Stimulated activated CD4-positive, alpha-beta T cell treated with anti-CD3 and anti-CD28 coated beads, Interleukin-1b, Interleukin-23, amount 100 ng/mL, for 4 hours (primary cell): ENCODE results near the gene CNTF.

ENCODE experiments used
- DNase-seq, 2 donors: peaks; one replicate each; pipeline ENCODE4 v3.0.0-alpha.2; 2020; ENCODE audit warnings: low read depth in 2 of 2

CNTF gene

DNA sequence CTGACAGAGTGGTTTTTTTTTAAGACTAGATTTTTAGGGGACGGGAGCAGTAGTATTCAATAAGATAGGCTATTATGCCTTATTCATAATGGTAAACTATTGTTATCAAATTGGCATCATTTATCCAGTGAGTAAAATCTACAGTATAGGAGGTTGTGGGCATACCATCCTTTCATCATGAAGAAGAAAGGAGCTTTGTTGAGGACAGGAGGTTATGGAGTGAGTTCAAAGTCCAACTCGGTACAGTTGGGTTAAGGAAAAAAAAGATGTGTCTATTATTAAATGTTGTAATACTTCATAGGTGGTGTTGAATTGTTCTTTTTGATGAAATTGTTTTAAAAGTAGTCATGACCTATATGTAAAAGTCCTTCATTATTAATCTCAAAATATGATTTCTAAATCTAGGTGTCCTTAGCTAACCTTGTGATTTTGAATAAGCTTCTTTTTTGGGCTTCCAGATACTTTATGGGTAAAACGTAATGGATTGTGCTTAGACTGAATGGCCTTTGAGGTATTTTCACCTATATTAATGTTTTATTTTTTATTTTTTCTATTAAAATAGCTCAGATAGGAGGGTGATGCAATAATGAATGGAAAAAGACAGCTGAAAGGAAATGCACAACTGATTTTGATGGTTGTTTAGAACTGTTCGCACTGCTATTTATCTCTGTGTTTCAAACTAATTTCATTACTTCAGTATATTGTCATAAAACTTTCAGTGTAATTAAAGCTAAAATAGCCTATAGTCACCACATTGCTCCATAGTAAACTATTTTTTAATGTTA lies 15.3 kb upstream of the CNTF start:
- DNase-seq = no peak

- DNase-seq = no peak
These were observed 14.1 kb upstream of the CNTF start for GRCh38 chr11:58608331-58608730.

DNA sequence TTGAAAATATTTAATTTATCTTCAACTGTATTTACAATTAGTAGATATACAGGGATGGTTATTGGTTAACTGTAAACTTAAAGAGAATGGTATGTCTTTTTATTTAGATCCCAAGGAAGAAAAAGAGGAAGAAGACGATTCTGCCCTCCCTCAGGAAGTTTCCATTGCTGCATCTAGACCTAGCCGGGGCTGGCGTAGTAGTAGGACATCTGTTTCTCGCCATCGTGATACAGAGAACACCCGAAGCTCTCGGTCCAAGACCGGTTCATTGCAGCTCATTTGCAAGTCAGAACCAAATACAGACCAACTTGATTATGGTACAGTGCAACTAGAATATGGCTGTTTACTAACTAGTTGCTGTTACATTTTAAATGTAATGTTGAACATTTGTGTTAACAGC lies 12.7 kb upstream of the CNTF start:
- no peak for DNase-seq

DNA sequence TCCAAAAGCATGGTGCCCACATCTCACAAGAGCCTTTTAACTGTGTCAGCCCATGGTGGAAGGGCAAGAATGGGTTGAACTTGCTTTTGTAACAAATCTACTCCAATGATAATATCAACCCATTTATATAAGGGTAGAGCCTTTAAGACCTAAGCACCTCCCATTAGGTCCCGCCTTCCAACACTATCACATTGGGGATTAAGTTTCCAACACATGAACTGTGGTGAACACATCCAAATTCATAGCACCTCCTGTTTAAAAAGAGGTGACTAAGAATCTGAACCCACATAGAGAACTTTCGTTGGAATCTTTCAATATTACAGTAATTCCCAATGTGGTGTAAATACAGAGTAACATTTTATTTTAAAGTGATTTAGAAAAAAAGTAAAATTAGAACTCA lies 9.2 kb upstream of the CNTF start:
- DNase-seq = no peak

- DNase-seq = no peak
These were observed 6.9 kb upstream of the CNTF start for GRCh38 chr11:58615559-58615958.

DNA sequence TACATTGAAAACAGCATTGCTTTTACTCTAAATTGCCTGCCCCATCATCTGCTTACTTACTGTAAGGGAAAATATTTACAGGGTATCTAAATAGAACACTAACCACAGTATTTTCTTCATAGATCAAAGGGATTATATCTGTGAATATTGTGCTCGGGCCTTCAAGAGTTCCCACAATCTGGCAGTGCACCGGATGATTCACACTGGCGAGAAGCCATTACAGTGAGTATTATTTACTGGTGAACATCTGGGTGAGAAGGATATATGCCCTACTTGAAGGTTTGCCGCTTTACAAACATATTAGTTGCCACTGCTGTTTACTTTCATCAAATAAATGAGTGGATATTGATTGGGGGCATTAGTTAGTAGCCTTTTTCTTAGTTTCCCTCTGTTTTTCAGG lies 5.9 kb upstream of the CNTF start:
- DNase-seq = no peak

- no peak for DNase-seq
These were observed 4.4 kb upstream of the CNTF start for GRCh38 chr11:58617976-58618557.

- no peak for DNase-seq
These were observed 741 bp upstream of the CNTF start for GRCh38 chr11:58621586-58622262.

- no peak for DNase-seq
These were observed 2.6 kb downstream of the CNTF start for GRCh38 chr11:58625086-58625485.

GRCh38 chr11:58625826-58626460 lies 3.5 kb downstream of the CNTF start:
- DNase-seq = no peak

DNA sequence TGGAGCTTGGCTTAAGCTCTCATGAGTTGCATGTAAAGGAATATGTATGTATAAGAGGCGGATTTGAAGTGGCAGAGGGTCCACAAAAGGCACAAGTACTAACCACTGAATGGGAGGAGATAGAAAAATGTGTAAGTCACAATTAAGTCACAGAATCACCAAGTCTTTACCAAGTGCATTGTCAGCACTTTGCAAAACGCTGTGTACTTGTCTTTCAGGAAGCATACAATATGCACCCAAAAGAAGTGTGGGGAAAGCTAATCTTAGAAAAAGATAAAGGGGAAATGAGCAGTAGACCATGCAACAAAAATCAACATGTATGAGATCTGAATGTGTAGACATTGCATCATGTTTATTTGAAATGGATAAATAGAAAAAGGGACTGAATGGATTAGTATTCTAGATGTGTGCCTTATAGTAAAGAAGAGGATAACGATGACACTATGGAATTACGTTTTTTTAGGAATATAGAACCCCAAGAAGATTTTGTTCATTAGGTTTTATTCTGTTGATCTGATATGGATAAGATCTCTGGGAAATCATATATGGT lies 4.5 kb downstream of the CNTF start:
- no peak for DNase-seq

DNA sequence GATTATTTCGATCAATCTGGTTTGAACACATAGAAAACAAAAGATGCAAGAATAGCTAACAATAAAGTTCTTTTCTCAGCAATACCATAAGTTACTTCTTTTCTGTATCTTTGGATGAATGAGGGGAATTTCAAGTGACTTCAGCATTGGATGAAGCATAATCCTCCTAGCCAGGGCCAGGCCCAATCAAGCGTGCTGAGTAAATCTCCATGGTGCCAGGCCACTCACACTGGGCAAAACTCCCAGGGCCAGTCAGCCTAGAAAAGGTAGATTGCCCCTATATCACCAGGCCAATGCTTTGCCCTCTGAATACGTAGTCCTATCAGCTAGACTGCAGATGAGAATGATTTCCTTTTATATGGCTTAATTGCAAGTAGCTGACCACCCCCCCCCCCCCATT lies 6.0 kb downstream of the CNTF start:
- DNase-seq = no peak

GRCh38 chr11:58629857-58630256 lies 7.4 kb downstream of the CNTF start:
- no peak for DNase-seq

GRCh38 chr11:58631378-58631777 lies 8.9 kb downstream of the CNTF start:
- no peak for DNase-seq

GRCh38 chr11:58632510-58632909 lies 10.0 kb downstream of the CNTF start:
- no peak for DNase-seq

DNA sequence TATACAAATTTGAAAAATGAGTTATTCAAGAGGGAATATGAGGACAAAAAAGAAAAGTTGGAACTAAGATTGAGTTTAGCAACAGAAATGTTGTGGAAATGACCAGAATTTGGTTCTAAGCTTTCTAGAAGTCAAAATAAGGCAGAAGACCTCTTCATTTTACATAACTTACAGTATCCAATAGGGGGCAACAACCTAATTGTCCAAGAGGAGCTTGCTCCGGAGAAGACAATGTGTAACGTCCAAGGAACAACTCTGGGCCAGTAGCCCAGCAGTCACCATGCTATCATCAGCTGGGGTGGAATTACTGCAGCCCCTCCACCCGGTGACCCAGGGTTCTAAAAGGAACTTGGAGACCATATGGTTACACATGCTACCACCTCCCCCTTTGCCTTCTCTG lies 14.1 kb downstream of the CNTF start:
- DNase-seq = no peak

DNA sequence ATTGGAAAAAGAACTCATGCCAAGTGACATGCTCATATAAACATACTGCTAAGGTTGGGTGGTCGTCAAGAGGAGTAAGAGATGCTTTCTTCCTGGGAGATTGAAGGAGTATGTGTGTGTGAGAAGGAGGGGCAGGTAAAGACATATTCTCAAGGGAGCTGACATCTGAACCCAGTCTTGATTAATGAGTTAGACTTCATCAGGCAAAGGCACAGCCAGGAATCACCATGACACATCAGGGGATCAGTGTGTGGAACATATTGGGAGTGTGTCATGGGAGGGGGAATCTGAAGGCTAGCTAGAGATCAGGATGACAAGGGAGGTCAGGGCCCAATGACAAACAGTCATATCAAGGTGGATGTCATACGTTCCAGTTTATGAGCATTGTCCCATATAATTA lies 14.9 kb downstream of the CNTF start:
- DNase-seq = no peak

DNA sequence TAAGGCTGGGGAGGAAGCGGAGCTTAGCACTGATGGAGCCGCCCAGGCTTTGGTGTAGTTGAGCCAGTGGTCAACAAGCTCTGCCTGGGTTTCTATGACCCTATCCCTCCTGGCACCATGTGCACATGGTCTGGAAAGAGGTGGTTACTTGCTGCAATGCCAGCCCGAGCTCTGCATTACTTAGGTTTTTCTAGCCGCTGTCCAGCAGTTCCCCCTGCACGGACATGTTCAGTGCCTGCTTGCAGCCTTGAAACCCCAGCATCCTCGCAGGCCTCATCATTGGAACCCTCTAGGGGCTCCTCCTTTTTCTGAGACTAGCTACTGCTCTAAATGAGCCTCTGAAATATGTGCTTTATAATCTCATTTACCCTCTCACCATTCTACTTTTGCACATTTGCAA lies 16.6 kb downstream of the CNTF start:
- no peak for DNase-seq

DNA sequence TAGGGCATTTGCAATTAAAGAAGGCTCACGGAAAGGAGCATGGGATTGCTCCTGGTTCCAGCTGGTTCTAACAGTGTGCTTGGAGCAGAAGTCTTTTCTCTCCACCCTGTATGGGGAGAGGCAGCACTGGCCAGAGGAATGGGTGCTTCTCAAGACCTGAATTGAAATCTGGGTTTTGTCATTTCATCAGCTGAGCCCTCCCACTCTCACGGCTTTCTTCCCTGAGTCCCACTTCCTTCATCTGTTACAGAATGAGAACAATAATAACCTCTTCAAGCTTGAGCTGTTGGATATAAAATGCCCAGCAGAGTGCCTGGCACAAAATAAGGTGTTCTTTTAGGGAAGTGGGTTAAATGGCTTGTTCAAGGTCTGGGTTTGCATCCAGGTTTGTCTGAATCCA lies 17.2 kb downstream of the CNTF start:
- DNase-seq = no peak

DNA sequence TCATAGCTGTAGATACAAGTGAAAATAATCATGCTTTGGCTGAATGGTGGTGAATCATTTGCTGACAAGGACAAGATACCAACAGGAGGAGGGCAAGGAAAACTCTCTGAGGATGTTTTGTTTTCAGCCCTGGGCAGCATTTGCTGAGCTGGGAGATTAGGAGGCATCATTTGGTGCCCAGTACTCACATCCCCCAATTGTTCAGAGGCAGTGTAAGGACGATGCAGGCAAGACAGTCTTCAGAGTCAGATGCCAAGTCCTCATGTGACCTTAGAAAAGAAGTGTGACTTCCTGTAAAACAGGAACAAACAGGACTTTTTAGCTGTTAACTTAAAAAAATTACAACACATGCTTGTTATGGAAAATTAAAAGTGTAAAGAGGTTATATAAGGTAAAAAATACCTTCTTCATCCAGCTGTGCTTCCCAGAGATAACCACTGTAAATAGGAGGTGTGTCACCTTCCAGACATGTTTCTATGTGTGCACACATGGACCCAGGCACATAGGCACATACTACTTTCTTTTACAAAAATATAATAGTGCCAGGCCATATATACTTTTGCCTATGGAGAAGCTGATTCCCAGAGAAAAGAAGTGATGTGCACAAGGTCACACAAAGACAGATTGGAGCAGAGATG lies 18.0 kb downstream of the CNTF start:
- DNase-seq = no peak

GRCh38 chr11:58641341-58641740 lies 18.9 kb downstream of the CNTF start:
- no peak for DNase-seq
